NCI-H526 (cell line): ENCODE measurements around the gene ECE1.

Experiments
- DNase-seq, 2 experiments: peaks; one replicate each; lab custom pipeline; 2025; lab: John Stamatoyannopoulos, UW

Gene ECE1

GRCh38 chr1:21325731-21326387, 35.6 kb upstream of the ECE1 start:
- no peak for DNase-seq

- DNase-seq = no peak
Observed at GRCh38 chr1:21325231-21325718, 35.0 kb upstream of the ECE1 start.

- DNase-seq = no peak
Observed at GRCh38 chr1:21324368-21325141, 34.3 kb upstream of the ECE1 start.

GRCh38 chr1:21323091-21323490, 32.8 kb upstream of the ECE1 start:
- no peak for DNase-seq

- DNase-seq = no peak
Observed at GRCh38 chr1:21322681-21323016, 32.4 kb upstream of the ECE1 start.

GRCh38 chr1:21321963-21322680, 31.9 kb upstream of the ECE1 start:
- DNase-seq = no peak

- no peak for DNase-seq
Observed at GRCh38 chr1:21320410-21321108, 30.3 kb upstream of the ECE1 start.

GRCh38 chr1:21319447-21320407, 29.5 kb upstream of the ECE1 start:
- no peak for DNase-seq

GRCh38 chr1:21318714-21319159, 28.5 kb upstream of the ECE1 start:
- no peak for DNase-seq

- no peak for DNase-seq
Observed at GRCh38 chr1:21318057-21318713, 27.9 kb upstream of the ECE1 start.

- no peak for DNase-seq
Observed at GRCh38 chr1:21317690-21318043, 27.4 kb upstream of the ECE1 start.

- no peak for DNase-seq
Observed at GRCh38 chr1:21317035-21317689, 26.9 kb upstream of the ECE1 start.

- no peak for DNase-seq
Observed at GRCh38 chr1:21314743-21315396, 24.6 kb upstream of the ECE1 start.

- no peak for DNase-seq
Observed at GRCh38 chr1:21313886-21314721, 23.8 kb upstream of the ECE1 start.

- DNase-seq = no peak
Observed at GRCh38 chr1:21313203-21313885, 23.1 kb upstream of the ECE1 start.

GRCh38 chr1:21312407-21312992, 22.2 kb upstream of the ECE1 start:
- DNase-seq = no peak

- no peak for DNase-seq
Observed at GRCh38 chr1:21311016-21311415, 20.8 kb upstream of the ECE1 start.
